ENCODE measurements around the gene DCTN1.
"Not testable (repeated sequence)": the region's sequence is repeated elsewhere in the genome, so short reads cannot be mapped to it uniquely, and the experiment has no call there.

The DCTN1 gene

DNA sequence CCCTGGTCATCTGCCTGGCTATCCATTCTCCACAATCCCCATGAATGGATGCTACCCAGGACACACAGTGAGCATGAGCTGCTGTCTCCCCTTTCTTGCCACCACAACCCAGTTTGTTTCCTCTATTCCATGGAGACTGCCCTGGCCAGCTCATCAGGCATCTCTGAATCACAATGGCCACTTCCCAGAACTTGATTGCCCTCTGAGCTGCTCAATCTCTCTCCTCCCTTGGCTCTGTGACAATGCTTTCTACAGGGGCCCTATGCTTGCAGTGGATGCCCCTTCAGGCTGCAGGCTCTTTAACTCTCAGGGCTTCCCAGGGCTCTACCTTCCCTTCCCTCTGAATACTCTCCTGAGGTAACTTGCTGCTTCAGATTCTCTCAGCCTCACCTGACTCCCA, 22.5 kb downstream of the DCTN1 start:
- H3K36me3 ChIP-seq (replicated peaks), result peaks cover 47% of the 10 kb centered on the region
- in situ Hi-C loops (cut with HindIII; ENCODE audit: low pct_ligation_motif_present, low sequenced_read_pairs), result no loop called here
- DNase-seq, result no peak
- TF ChIP-seq, protein P1, sequence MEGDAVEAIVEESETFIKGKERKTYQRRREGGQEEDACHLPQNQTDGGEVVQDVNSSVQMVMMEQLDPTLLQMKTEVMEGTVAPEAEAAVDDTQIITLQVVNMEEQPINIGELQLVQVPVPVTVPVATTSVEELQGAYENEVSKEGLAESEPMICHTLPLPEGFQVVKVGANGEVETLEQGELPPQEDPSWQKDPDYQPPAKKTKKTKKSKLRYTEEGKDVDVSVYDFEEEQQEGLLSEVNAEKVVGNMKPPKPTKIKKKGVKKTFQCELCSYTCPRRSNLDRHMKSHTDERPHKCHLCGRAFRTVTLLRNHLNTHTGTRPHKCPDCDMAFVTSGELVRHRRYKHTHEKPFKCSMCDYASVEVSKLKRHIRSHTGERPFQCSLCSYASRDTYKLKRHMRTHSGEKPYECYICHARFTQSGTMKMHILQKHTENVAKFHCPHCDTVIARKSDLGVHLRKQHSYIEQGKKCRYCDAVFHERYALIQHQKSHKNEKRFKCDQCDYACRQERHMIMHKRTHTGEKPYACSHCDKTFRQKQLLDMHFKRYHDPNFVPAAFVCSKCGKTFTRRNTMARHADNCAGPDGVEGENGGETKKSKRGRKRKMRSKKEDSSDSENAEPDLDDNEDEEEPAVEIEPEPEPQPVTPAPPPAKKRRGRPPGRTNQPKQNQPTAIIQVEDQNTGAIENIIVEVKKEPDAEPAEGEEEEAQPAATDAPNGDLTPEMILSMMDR (IDR thresholded peaks at IDR 0.05; ENCODE audit: low read depth, low read length, missing control alignments), result no peak
- no peaks in the 10 kb centered on the region for H3K27me3 ChIP-seq (replicated peaks)
- H3K4me3 ChIP-seq (ENCODE audit: low read depth, low read length), result no peak overlapping the region
- no peak overlapping the region for H3K27ac ChIP-seq

GRCh38 chr2:74349889-74350288, 30.2 kb downstream of the DCTN1 start:
- no peaks in the 10 kb centered on the region for H3K36me3 ChIP-seq (replicated peaks)
- H3K27ac ChIP-seq, result no peak overlapping the region
- H3K27me3 ChIP-seq (replicated peaks), result no peaks in the 10 kb centered on the region
- no peak overlapping the region for H3K4me3 ChIP-seq (ENCODE audit: low read depth, low read length)
- TF ChIP-seq, protein P1 (IDR thresholded peaks at IDR 0.05; ENCODE audit: low read depth, low read length, missing control alignments), result no peak
- in situ Hi-C loops (cut with HindIII; ENCODE audit: low pct_ligation_motif_present, low sequenced_read_pairs), result no loop called here
- DNase-seq, result no peak

- H3K4me3 ChIP-seq (ENCODE audit: low read depth, low read length), result no peak overlapping the region
- TF ChIP-seq, protein P1 (IDR thresholded peaks at IDR 0.05; ENCODE audit: low read depth, low read length, missing control alignments), result no peak
- no peaks in the 10 kb centered on the region for H3K36me3 ChIP-seq (replicated peaks)
- in situ Hi-C loops (cut with HindIII; ENCODE audit: low pct_ligation_motif_present, low sequenced_read_pairs), result no loop called here
- DNase-seq, result no peak
- no peak overlapping the region for H3K27ac ChIP-seq
- H3K27me3 ChIP-seq (replicated peaks), result no peaks in the 10 kb centered on the region
Measured at GRCh38 chr2:74347742-74348141, 32.4 kb downstream of the DCTN1 start.

DNA sequence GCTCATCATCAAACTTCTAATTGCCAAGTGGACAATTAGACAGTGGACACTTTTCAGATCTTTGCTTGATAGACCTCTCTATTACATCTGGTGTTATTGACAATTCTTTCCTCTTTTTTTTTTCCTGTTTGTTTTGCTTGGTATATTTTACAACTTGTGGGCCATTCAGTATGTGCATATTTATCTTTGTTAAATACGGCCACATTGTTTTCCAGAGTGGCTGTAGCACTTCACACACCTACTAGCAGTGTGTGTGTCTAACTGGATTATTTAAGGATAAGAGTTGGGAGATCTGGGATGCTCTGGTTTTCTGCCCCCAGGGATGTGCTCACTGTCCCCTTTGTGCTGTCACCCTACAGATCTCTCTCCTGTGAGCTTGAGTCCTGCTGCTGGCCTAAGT, 32.8 kb downstream of the DCTN1 start:
- TF ChIP-seq, protein P1 (IDR thresholded peaks at IDR 0.05; ENCODE audit: low read depth, low read length, missing control alignments), result no peak
- no peak overlapping the region for H3K4me3 ChIP-seq (ENCODE audit: low read depth, low read length)
- no peaks in the 10 kb centered on the region for H3K36me3 ChIP-seq (replicated peaks)
- in situ Hi-C loops (cut with HindIII; ENCODE audit: low pct_ligation_motif_present, low sequenced_read_pairs), result no loop called here
- no peak for DNase-seq
- H3K27me3 ChIP-seq (replicated peaks), result no peaks in the 10 kb centered on the region
- H3K27ac ChIP-seq, result no peak overlapping the region

DNA sequence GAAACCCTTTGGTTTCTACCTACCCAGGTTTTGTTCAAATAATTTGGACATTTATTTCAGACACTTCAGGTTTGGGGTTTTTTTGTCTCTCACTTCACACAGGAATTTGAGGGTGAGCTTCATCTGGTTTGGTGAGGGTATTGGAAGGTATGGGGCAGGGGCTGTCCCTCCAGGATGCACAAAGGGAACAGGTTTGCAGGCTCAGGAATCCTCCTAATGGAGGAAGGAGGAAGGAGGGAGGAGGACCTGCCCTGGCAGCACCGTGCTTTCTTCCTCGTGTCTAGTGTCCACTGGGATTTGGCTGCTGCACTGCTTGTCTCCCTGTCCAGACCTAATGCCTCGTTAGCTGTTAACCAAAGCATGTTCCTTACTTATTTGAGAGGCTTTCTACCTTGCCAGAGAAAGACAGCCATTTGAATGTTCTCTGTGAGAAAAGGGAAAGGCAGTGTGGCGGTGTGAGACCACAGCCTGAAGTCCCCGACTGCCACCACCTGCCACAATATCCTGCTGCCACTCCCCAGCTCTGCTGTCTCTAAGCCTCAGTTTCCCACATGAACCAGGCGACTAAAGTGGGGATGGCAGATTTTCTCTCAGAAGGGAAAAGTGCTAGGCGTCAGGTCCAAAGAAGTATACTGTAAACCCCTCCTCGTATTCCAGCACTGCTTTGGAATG, 34.7 kb downstream of the DCTN1 start:
- Histone ChIP-seq H3K36me3 (replicated peaks) (no peaks in the 10 kb centered on the region), H3K27me3 (replicated peaks) (no peaks in the 10 kb centered on the region), H3K4me3 (ENCODE audit: low read depth, low read length) (no peak overlapping the region), H3K27ac (no peak overlapping the region)
- no peak for DNase-seq
- TF ChIP-seq, protein P1 (IDR thresholded peaks at IDR 0.05; ENCODE audit: low read depth, low read length, missing control alignments), result no peak
- in situ Hi-C loops (cut with HindIII; ENCODE audit: low pct_ligation_motif_present, low sequenced_read_pairs), result no loop called here

DNA sequence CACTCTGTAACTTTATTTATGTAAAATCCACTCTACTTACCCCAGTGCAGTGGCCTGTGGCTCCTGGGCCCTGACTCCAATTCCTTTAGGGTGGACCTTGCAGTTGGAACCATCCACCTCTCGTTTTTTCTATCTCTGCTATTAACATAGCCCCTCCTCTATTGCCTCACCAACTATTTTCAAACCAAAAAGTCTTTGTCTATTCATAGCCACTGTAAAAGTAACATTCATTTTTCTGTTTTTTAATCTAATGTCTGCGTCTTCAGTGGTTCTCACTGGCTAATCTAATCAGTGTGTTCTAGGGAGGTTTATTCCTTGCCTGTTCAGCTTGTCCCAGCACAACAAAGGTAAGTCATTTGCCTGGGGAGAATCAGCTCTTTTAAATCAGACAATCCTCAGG, 36.8 kb downstream of the DCTN1 start, which contains the start of gene SLC4A5:
Gene SLC4A5 (minus strand): TSS at position 101 of the 400 bp plus-strand sequence. CDS start 28,393 bp downstream, outside the sequence.
- TF ChIP-seq, protein P1 (IDR thresholded peaks at IDR 0.05; ENCODE audit: low read depth, low read length, missing control alignments), result no peak
- no peaks in the 10 kb centered on the region for H3K27me3 ChIP-seq (replicated peaks)
- no peaks in the 10 kb centered on the region for H3K36me3 ChIP-seq (replicated peaks)
- in situ Hi-C loops (cut with HindIII; ENCODE audit: low pct_ligation_motif_present, low sequenced_read_pairs), result no loop called here
- no peak for DNase-seq
- no peak within 1 kb of the TSS for H3K4me3 ChIP-seq (ENCODE audit: low read depth, low read length)
- H3K27ac ChIP-seq, result no peak within 1 kb of the TSS

DNA sequence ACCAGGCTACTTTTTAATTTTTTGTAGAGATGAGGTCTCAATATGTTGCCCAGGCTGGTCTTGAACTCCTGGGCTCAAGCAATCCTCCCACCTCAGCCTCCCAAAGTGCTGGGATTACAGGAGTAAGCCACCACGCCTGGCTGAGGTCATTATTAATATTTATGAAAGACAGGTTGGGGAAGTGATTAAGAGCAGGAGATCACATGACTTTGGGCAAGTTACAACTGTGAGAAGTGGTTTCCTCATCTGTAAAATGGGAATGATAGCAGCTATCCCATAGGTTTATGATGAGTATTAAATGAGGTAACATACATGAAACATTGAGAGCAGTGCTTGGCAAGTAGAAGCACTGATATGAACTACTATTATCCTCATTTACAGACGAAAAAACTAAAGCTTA, 43.9 kb downstream of the DCTN1 start:
- in situ Hi-C loops (cut with HindIII; ENCODE audit: low pct_ligation_motif_present, low sequenced_read_pairs); H3K36me3 ChIP-seq (replicated peaks); H3K27ac ChIP-seq: not testable (repeated sequence)

More for the DNA sequence above, 43.9 kb downstream of the DCTN1 start:
- H3K4me3 ChIP-seq (ENCODE audit: low read depth, low read length); DNase-seq; H3K27me3 ChIP-seq (replicated peaks): not testable (repeated sequence)

Measured in brain microvascular endothelial cell (primary cell).